Measurements from ENCODE around the gene KCTD7. TPM values are rescaled to one million over a fixed set of nuclear protein-coding genes. Genes with fewer than 3 reads are reported as not detected.

KCTD7 gene
- total and polyA plus RNA-seq, 2 of the 4 experiments (the other 2 are of a cell fraction): 6.1 to 12.8 TPM

- Histone ChIP-seq H3K56ac (ENCODE audit: extremely low read depth, insufficient read depth, low read length) (no peak overlapping the region), H4K8ac (ENCODE audit: low read depth in 2 of 2, low read length in 2 of 2) (no peak overlapping the region), H3K36me3 (ENCODE audit: control insufficient read depth, insufficient read depth, low read length) (peaks cover 62% of the 10 kb centered on the region), H4K91ac (ENCODE audit: insufficient read depth, low read depth, low read length) (no peak overlapping the region), H3K4me1 (ENCODE audit: control insufficient read depth, insufficient read depth, low read length) (no peaks in the 10 kb centered on the region), H3K79me1 (ENCODE audit: low read depth in 1 of 2, low read length in 2 of 2) (peaks cover 17 to 37% of the 10 kb centered on the region in 2 experiments), H3K9me3 (ENCODE audit: control insufficient read depth, insufficient read depth, low read length) (no peaks in the 10 kb centered on the region), H3K9ac (ENCODE audit: low read depth, low read length) (no peak overlapping the region), H3K23ac (ENCODE audit: low read depth, low read length) (no peak overlapping the region), H3K14ac (replicated peaks; ENCODE audit: low read depth, low read length) (no peak overlapping the region), H2BK15ac (ENCODE audit: low read depth, low read length) (no peak overlapping the region), H2BK20ac (ENCODE audit: low read depth, low read length) (no peak overlapping the region), H2AFZ (replicated peaks; ENCODE audit: low read length, poor library complexity) (no peak overlapping the region), H2AK9ac (replicated peaks; ENCODE audit: low read depth, low read length, poor library complexity) (no peak overlapping the region), H3K4me2 (ENCODE audit: low read depth, low read length) (no peak overlapping the region), H4K5ac (ENCODE audit: low read depth, low read length) (no peak overlapping the region), H3K18ac (ENCODE audit: low read depth, low read length) (no peak overlapping the region), H2BK5ac (ENCODE audit: low read depth, low read length, poor library complexity, severe bottlenecking) (no peak overlapping the region), H3K4ac (ENCODE audit: low read depth, low read length) (no peak overlapping the region), H3K27me3 (ENCODE audit: control insufficient read depth, insufficient read depth, low read length) (no peaks in the 10 kb centered on the region), H4K20me1 (ENCODE audit: insufficient read depth, low read length) (no peaks in the 10 kb centered on the region), H3K9me1 (ENCODE audit: insufficient read depth, low read length) (peaks cover 11% of the 10 kb centered on the region; the same call in 1 of the 2 replicates), H2AK5ac (ENCODE audit: low read depth, low read length) (no peak overlapping the region), H2BK120ac (ENCODE audit: low read depth, low read length) (no peak overlapping the region), H3K4me3 (ENCODE audit: insufficient read depth, low read depth, low read length) (no peak overlapping the region), H3K27ac (ENCODE audit: insufficient read depth, low read length) (no peak overlapping the region)
- CTCF ChIA-PET: no interaction called here
- DNase-seq: no peak
- no TSS peak for BruUV-seq (replicated peaks)
- no peak for ATAC-seq (ENCODE audit: low read depth)
- intact Hi-C loops (cut with micrococcal nuclease) (no loop called here), dilution Hi-C loops (cut with HindIII; ENCODE audit: low sequenced_read_pairs, unreplicated experiment) (no loop called here), in situ Hi-C loops (cut with MboI; ENCODE audit: low sequenced_read_pairs) (no loop called here)
- POLR2A ChIA-PET (ENCODE audit: unreplicated experiment): no interaction called here
- TF ChIP-seq CHD1 (IDR thresholded peaks at IDR 0.05; ENCODE audit: low read depth, low read length) (no peak), MXI1 (IDR thresholded peaks at IDR 0.05; ENCODE audit: borderline replicate concordance, low read depth, low read length) (no peak), POLR2A (IDR thresholded peaks at IDR 0.05; ENCODE audit: low read depth, low read length) (no peak), RAD21 (IDR thresholded peaks at IDR 0.05; ENCODE audit: low read length) (no peak)
- TF ChIP-seq, protein P1, sequence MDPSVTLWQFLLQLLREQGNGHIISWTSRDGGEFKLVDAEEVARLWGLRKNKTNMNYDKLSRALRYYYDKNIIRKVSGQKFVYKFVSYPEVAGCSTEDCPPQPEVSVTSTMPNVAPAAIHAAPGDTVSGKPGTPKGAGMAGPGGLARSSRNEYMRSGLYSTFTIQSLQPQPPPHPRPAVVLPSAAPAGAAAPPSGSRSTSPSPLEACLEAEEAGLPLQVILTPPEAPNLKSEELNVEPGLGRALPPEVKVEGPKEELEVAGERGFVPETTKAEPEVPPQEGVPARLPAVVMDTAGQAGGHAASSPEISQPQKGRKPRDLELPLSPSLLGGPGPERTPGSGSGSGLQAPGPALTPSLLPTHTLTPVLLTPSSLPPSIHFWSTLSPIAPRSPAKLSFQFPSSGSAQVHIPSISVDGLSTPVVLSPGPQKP (IDR thresholded peaks at IDR 0.05; ENCODE audit: borderline replicate concordance, low read depth, low read length): no peak
Observed at GRCh38 chr7:66642932-66643331, 14.3 kb downstream of the KCTD7 start.

Measured in IMR-90 (cell line).